ENCODE results near the gene MED10.

Gene MED10

GRCh38 chr5:6353602-6354302 is 24.6 kb downstream of the MED10 start:
- in situ Hi-C loops (cut with HindIII; ENCODE audit: low sequenced_read_pairs): no loop called here

GRCh38 chr5:6350277-6351090 is 27.9 kb downstream of the MED10 start:
- in situ Hi-C loops (cut with HindIII; ENCODE audit: low sequenced_read_pairs): no loop called here

- in situ Hi-C loops (cut with HindIII; ENCODE audit: low sequenced_read_pairs): no loop called here
Measured at GRCh38 chr5:6349387-6349786, 29.0 kb downstream of the MED10 start.

GRCh38 chr5:6348476-6349000 is 29.8 kb downstream of the MED10 start:
- in situ Hi-C loops (cut with HindIII; ENCODE audit: low sequenced_read_pairs): no loop called here

- in situ Hi-C loops (cut with HindIII; ENCODE audit: low sequenced_read_pairs): no loop called here
Measured at GRCh38 chr5:6347673-6348072, 30.7 kb downstream of the MED10 start.

- in situ Hi-C loops (cut with HindIII; ENCODE audit: low sequenced_read_pairs): no loop called here
Measured at GRCh38 chr5:6347165-6347564, 31.2 kb downstream of the MED10 start.

- in situ Hi-C loops (cut with HindIII; ENCODE audit: low sequenced_read_pairs): no loop called here
Measured at GRCh38 chr5:6344593-6344989, 33.8 kb downstream of the MED10 start.

GRCh38 chr5:6343951-6344592 is 34.3 kb downstream of the MED10 start:
- in situ Hi-C loops (cut with HindIII; ENCODE audit: low sequenced_read_pairs): no loop called here

- in situ Hi-C loops (cut with HindIII; ENCODE audit: low sequenced_read_pairs): no loop called here
Measured at GRCh38 chr5:6342689-6343315, 35.5 kb downstream of the MED10 start.

GRCh38 chr5:6340100-6340499 is 38.2 kb downstream of the MED10 start:
- in situ Hi-C loops (cut with HindIII; ENCODE audit: low sequenced_read_pairs): no loop called here

- in situ Hi-C loops (cut with HindIII; ENCODE audit: low sequenced_read_pairs): no loop called here
Measured at GRCh38 chr5:6338871-6339270, 39.5 kb downstream of the MED10 start.

GRCh38 chr5:6338135-6338534 is 40.2 kb downstream of the MED10 start:
- in situ Hi-C loops (cut with HindIII; ENCODE audit: low sequenced_read_pairs): no loop called here

- in situ Hi-C loops (cut with HindIII; ENCODE audit: low sequenced_read_pairs): no loop called here
Measured at GRCh38 chr5:6333182-6333905, 45.0 kb downstream of the MED10 start.

GRCh38 chr5:6328173-6328572 is 50.2 kb downstream of the MED10 start:
- in situ Hi-C loops (cut with HindIII; ENCODE audit: low sequenced_read_pairs): no loop called here

GRCh38 chr5:6326776-6327175 is 51.6 kb downstream of the MED10 start:
- in situ Hi-C loops (cut with HindIII; ENCODE audit: low sequenced_read_pairs): no loop called here

GRCh38 chr5:6322163-6322713 is 56.1 kb downstream of the MED10 start:
- in situ Hi-C loops (cut with HindIII; ENCODE audit: low sequenced_read_pairs): no loop called here

All from DLD1 (cell line).